Iris pigment epithelial cell (primary cell): ENCODE data around the gene PRCD.

Experiments used
- DNase-seq: peaks from one replicate; pipeline ENCODE4 v3.0.0-alpha.2; 2011; ENCODE audit warnings: low read depth

The PRCD gene

GRCh38 chr17:76570877-76571471 is 31.1 kb downstream of the PRCD start:
- DNase-seq, result no peak

DNA sequence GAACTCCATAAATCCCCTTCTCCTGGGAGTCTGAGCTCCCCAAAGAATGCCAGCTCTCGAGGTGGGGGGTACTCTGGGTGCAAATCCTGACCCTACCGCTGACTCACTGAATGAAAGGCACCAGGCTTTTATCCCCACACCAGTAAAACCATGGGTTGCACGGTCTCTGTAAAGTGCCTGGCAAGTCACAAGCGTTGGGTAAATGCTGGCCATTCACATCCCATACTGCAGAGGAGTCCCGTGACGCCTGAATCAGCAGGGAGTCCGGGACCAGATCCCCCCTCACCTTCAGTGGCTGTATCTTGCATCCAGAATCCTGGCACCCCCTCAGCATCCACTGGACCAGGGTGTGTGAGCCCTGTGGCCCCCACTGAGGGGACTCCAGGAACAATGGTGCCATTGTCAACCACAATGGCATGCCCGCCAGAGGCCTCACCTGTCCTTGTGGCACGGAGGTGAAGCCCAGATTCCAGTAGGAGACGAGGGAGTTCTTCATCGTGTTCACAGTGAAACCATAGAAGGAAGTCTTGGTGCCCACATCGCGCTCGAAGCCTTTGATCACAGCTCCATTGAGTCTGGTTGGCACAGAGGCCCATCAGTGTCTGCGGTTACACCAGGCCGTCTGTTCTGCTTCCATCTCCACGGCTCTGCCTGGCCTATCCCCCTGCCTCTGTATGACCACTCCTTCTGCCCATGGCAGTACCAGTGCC is 32.5 kb downstream of the PRCD start:
- no peak for DNase-seq

DNA sequence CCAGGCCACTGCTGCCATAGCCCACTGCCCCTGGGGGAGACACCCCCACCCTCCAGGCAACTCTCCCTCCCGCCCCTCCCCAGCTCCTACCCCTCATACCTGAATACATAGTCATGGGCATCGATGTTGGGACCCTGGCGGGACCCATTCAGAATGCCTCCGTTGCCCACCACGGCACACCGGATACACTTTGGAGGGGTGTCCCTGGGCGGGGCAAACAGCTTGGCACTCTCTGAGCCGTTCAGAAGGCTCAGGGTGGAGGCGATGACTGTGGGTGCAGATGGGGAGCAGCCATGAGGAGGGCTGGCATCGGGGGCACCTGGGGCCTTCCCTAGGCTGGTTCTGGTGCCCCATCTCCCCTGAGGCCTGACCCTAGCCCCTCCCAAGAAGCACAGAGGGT is 33.3 kb downstream of the PRCD start:
- DNase-seq, result no peak

DNA sequence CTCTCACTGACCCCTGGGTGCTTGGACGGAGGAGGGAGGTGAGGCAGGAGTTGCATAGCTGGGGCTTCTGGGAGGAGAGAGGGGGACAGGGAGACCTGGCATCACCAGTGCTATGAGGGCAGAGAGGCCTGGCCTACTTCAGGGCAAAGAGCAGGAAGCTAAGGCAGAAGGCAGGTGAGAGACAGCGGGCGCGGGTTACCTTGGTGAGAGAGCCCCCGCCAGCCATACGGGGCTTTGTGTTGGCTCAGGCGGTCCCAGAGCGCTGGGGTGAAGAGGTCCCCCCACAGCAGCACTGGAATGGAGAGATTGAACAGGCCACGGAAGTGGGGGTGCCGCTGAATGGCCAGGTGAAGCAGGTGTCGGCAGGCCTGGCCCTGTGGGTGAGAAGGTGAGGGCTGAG is 34.3 kb downstream of the PRCD start:
- no peak for DNase-seq

- no peak for DNase-seq
Measured at GRCh38 chr17:76575570-76575969, 35.7 kb downstream of the PRCD start.

DNA sequence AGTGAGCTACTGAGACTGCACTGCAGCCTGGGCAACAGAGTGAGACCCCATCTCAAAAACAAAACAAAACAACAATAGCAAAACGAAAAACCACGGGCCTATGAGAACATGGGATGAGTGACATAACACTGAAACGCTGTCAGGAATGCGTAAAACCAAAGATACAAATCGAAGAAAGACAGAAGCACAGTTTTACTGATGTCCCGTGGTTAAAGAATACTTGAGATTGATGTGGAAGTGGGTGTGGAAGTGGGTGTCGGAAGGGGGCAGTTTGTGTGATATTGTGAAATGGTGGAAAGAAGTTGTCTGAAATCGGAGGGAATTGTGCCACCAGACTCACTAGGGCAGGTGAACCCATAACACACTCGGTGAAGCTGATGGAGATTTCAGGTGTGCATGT is 36.3 kb downstream of the PRCD start:
- no peak for DNase-seq

GRCh38 chr17:76577876-76578275 is 38.0 kb downstream of the PRCD start:
- no peak for DNase-seq

- no peak for DNase-seq
Measured at GRCh38 chr17:76578376-76578775, 38.5 kb downstream of the PRCD start.

GRCh38 chr17:76579281-76579680 is 39.4 kb downstream of the PRCD start:
- DNase-seq, result no peak

DNA sequence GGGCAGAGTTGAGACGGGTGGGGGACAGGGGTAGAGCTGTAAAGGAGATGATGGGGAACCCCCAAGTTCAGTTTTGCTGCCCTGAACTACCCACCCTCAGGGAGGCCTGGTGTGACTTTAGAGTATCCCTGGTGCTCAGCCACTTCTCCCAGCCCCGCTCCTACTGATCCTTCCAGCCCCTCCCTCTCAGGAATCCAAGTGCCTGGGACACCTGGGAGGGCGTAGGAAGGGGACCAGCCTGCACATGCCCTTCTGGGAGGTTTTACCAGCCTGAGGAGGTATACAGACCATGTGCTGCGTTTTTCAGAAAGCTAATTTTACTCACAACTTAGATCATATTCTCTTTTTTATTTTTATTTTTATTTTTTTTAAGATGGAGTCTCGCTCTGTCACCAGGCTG is 41.7 kb downstream of the PRCD start:
- DNase-seq, result no peak

DNA sequence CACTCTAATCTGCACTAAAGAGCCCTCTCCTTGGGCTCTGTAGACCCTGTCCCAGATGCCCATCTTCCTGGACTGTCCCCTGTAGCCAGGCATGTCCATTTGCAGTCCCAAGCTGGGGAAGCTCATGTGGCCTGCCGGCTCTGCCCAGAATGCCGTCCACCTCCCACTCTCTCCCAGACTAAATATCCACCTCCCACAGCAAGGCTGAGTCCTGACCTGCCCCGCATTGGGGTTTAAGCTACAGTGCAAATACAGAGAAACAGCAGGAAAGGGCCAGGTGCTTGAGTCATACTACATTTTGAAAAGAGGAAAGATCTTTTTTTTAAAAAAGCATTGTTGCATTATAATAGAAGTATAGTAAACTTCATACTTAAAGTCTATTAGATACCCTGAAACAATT is 42.8 kb downstream of the PRCD start:
- DNase-seq, result no peak

GRCh38 chr17:76584427-76585032 is 44.7 kb downstream of the PRCD start:
- no peak for DNase-seq

- peak; percentile 30 for DNase-seq
Measured at GRCh38 chr17:76585033-76585648, 45.3 kb downstream of the PRCD start.

GRCh38 chr17:76585649-76586593 is 46.1 kb downstream of the PRCD start, which contains the start of gene ST6GALNAC2:
TSS of gene ST6GALNAC2 (minus strand) at chr17:76585860. CDS start at chr17:76585808, 52 bp downstream.
- DNase-seq, result peak; percentile 33

DNA sequence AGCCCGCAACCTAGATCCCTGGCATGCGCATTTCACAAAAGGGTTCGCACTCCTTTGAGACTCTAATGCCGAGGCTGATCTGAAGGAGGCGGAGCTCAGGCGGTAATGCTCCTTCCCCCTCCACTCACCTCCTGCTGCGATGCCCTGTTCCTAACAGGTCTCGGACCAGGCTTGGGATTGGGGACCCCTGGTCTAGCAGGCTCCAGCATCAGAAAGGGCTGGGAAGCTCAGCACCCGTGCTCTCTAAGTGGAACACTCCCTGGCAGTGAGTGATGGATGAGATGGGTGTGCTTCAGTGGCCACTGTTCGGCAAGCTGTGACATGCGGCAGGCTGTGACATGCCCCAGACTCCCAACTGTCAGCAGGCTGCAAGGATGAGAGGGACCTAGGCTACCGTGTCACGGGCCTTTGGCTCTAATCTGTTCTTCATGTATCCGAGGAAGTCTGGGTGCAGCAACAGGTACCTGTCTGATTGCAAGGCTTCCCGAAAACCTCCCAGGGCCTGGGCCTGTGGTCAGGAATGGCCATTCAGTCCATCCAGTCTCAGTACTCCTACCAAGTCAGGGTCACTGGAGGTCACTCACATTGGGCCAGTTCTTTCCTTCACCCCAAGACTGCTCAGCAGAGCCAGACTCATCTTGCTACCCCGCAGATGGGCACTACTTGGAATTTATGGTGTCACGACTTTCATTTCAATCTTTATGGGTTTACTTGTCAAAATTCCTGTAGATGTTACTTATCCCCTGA is 47.1 kb downstream of the PRCD start:
- DNase-seq, result no peak

- DNase-seq, result no peak
Measured at GRCh38 chr17:76588182-76588581, 48.3 kb downstream of the PRCD start.

DNA sequence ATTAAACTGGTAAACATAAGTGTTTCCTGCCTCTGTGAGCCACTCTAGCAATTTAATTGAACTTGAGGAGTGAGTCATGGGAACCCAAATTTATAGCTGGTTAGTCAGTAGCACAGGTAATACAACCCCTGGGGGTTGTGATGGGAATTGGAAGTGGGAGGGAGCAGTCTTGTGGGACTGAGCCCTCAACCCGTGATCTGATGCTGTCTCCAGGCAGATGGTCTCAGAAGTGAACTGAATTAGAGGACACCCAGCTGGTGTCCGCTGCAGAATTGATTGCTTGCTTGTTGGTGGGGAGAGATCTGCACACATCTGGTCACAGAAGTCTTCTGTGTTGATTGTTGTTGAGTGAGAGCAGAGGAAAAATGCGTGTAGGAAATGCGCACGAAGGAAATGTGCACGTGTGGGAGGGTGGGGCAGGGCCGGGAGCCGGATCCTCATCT is 53.6 kb downstream of the PRCD start:
- DNase-seq, result no peak

- no peak for DNase-seq
Measured at GRCh38 chr17:76593959-76594358, 54.1 kb downstream of the PRCD start.

DNA sequence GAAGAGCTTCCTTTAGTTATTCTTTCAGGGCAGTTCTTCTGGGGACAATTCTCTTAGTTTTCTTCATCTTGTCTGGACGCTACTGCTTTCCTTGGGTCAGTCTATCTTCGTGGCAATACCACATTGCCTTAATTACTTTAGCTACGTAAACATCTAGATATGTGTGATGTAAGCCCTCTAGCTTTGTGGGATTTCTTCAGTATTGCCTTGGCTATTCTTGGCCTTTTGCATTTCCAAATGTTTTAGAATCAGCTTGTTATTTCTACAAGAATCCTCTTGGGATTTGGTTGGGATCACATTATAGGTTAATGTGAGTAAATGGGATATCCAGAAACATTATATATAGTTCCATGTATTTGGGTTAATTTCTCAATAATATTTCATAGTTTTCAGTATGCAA is 54.8 kb downstream of the PRCD start:
- DNase-seq, result no peak
